ENCODE data around the gene C16orf89.

DNA sequence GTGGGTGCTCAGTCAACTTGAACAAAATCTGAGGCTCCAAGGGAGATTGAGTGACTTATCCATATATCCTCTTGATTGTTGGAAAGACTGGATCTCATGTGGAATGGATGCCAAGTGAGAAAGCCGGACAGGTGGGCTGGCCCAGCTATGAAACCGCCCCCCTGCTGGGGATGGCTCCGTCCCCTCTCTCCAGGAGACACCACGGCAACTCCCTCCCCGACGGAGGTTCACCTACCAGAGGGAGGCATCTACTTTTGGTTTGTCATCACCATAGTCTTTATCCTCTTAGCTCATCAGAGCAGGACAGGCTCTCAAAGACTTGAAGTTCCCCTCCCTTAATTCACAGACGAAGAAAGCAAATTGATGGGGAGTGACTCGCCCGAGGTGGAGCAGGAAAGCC lies 4.1 kb upstream of the C16orf89 start:
- no peak for TF ChIP-seq CTCF (tag by site-specific recombination; IDR thresholded peaks at IDR 0.05)
- no peak for TF ChIP-seq ZBTB8A (tag by site-specific recombination; IDR thresholded peaks at IDR 0.05)
- TF ChIP-seq ZNF747 (tag by site-specific recombination; IDR thresholded peaks at IDR 0.05), result no peak
- TF ChIP-seq ZNF133 (tag by site-specific recombination; IDR thresholded peaks at IDR 0.05), result no peak
- no peak for TF ChIP-seq ZNF114 (tag by site-specific recombination; IDR thresholded peaks at IDR 0.05)
- no peak for TF ChIP-seq ZNF335 (tag by site-specific recombination; conservative IDR thresholded peaks at IDR 0.05)
- TF ChIP-seq REPIN1 (tag by site-specific recombination; IDR thresholded peaks at IDR 0.05; ENCODE audit: low read depth), result no peak
- no peak for TF ChIP-seq OVOL3 (tag by site-specific recombination; IDR thresholded peaks at IDR 0.05)
- TF ChIP-seq ZEB2 (tag by site-specific recombination; IDR thresholded peaks at IDR 0.05), result no peak
- TF ChIP-seq ZNF530 (tag by site-specific recombination; IDR thresholded peaks at IDR 0.05; ENCODE audit: low read depth), result no peak
- TF ChIP-seq ZBTB21 (tag by site-specific recombination; IDR thresholded peaks at IDR 0.05), result no peak

Measured in HEK293 (cell line).